HepG2 (cell line): Measurements from ENCODE around the gene ANKRD39. TPM values are rescaled to one million over a fixed set of nuclear protein-coding genes. Genes with fewer than 3 reads are reported as not detected.

Experiments used
- ATF5 ChIP-seq: sonication (generic); formaldehyde crosslinking; IDR thresholded peaks from 2 replicates; pipeline ENCODE4 v1.4.0; 2020; ENCODE audit warnings: mild to moderate bottlenecking, low read depth, missing genetic modification reagents
- CBX1 ChIP-seq: IDR thresholded peaks from one replicate; pipeline ENCODE4 v1.6.1; 2016; ENCODE audit warnings: antibody characterized with exemption, low read depth
- IRF2 ChIP-seq: IDR thresholded peaks from 2 replicates; pipeline ENCODE4 v1.6.1; 2018; ENCODE audit warnings: missing genetic modification reagents, missing compliant biosample characterization
- KMT2A ChIP-seq: sonication (generic); formaldehyde crosslinking; IDR thresholded peaks from 2 replicates; pipeline ENCODE4 v1.4.0; 2020; ENCODE audit warnings: missing genetic modification reagents
- MED1 ChIP-seq: sonication (generic); formaldehyde crosslinking; IDR thresholded peaks from 2 replicates; pipeline ENCODE4 v1.4.0; 2020; ENCODE audit warnings: missing genetic modification reagents
- MED13 ChIP-seq: sonication (generic); formaldehyde crosslinking; IDR thresholded peaks from 2 replicates; pipeline ENCODE4 v1.5.0; 2020; ENCODE audit warnings: missing genetic modification reagents
- MLLT10 ChIP-seq: sonication (generic); formaldehyde crosslinking; IDR thresholded peaks from 2 replicates; pipeline ENCODE4 v1.4.0; 2020; ENCODE audit warnings: missing genetic modification reagents
- MTA1 ChIP-seq: sonication (generic); formaldehyde crosslinking; IDR thresholded peaks from 2 replicates; pipeline ENCODE4 v1.4.0; 2020; ENCODE audit warnings: missing genetic modification reagents, mild to moderate bottlenecking, borderline replicate concordance
- RFX1 ChIP-seq: fragments of 450-650 bp; IDR thresholded peaks from 2 replicates; pipeline ENCODE4 v1.6.1; 2017
- SOX5 ChIP-seq: IDR thresholded peaks from 2 replicates; pipeline ENCODE4 v1.6.1; 2016; ENCODE audit warnings: borderline replicate concordance
- SSRP1 ChIP-seq: IDR thresholded peaks from 2 replicates; pipeline ENCODE4 v1.6.1; 2016; ENCODE audit warnings: control low read depth
- TBP ChIP-seq: sonication (generic); formaldehyde crosslinking; IDR thresholded peaks from 2 replicates; pipeline ENCODE4 v1.5.0; 2020; ENCODE audit warnings: missing genetic modification reagents
- ZFP1 ChIP-seq: IDR thresholded peaks from 2 replicates; pipeline ENCODE4 v1.6.1; 2016
- ZNF772 ChIP-seq: sonication (generic); formaldehyde crosslinking; IDR thresholded peaks from 2 replicates; pipeline ENCODE4 v1.5.0; 2020; ENCODE audit warnings: mild to moderate bottlenecking, missing genetic modification reagents
- ZNF773 ChIP-seq: sonication (generic); formaldehyde crosslinking; IDR thresholded peaks from 2 replicates; pipeline ENCODE4 v1.4.0; 2020; ENCODE audit warnings: missing genetic modification reagents, borderline replicate concordance
- polyA plus RNA-seq, 8 experiments: library from polyadenylated mRNA; depleted of rRNA in 3 of 8; stranded (reverse) in 7 of 8; unstranded in 1 of 8; fragments of >200 nt; fragmentation: Illumina TruSeq in 4 of 8; extraction: Trizol in 4 of 8; gene quantifications; 2 replicates each; pipeline versions ENCODE4 v1.2.1 to v1.2.3, GENCODE V29; 2011 to 2016; ENCODE audit warnings: low read depth in 4 of 8, missing spikeins in 1 of 8, mixed read lengths in 1 of 8; ENCODE audit not compliant: insufficient read depth in 1 of 8
- total RNA-seq, 5 experiments: library from RNA; depleted of rRNA; stranded (reverse); fragments of >200 nt; fragmentation: Illumina TruSeq; extraction: Trizol; gene quantifications; 2 replicates each; pipeline ENCODE4 v1.2.3, GENCODE V29; 2016; ENCODE audit warnings: low read depth in 1 of 5
- TF ChIP-seq, protein P1 (sequence below): sonication (generic); formaldehyde crosslinking; IDR thresholded peaks from 2 replicates; pipeline ENCODE4 v1.5.0; 2020; ENCODE audit warnings: mild to moderate bottlenecking, missing genetic modification reagents
- TF ChIP-seq, protein P2 (sequence below): IDR thresholded peaks from 2 replicates; pipeline ENCODE4 v1.6.1; 2016; ENCODE audit warnings: low read depth, missing genetic modification reagents, missing compliant biosample characterization
- TF ChIP-seq, protein P3 (sequence below): IDR thresholded peaks from 2 replicates; pipeline ENCODE4 v1.6.1; 2016; ENCODE audit warnings: missing biosample characterization, missing genetic modification reagents, low read depth
- TF ChIP-seq, protein P4 (sequence below): sonication (generic); formaldehyde crosslinking; IDR thresholded peaks from 2 replicates; pipeline ENCODE4 v1.4.0; 2020; ENCODE audit warnings: mild to moderate bottlenecking, low read depth, missing genetic modification reagents

ANKRD39 gene
- total and polyA plus RNA-seq, 2 of the 13 experiments (the other 11 are each of a cell fraction or from before 2014, with no cell fraction given): 23.2 to 24.8 TPM

GRCh38 chr2:96815326-96816126 is 42.3 kb downstream of the ANKRD39 start (continued):
- TF ChIP-seq, protein P1, sequence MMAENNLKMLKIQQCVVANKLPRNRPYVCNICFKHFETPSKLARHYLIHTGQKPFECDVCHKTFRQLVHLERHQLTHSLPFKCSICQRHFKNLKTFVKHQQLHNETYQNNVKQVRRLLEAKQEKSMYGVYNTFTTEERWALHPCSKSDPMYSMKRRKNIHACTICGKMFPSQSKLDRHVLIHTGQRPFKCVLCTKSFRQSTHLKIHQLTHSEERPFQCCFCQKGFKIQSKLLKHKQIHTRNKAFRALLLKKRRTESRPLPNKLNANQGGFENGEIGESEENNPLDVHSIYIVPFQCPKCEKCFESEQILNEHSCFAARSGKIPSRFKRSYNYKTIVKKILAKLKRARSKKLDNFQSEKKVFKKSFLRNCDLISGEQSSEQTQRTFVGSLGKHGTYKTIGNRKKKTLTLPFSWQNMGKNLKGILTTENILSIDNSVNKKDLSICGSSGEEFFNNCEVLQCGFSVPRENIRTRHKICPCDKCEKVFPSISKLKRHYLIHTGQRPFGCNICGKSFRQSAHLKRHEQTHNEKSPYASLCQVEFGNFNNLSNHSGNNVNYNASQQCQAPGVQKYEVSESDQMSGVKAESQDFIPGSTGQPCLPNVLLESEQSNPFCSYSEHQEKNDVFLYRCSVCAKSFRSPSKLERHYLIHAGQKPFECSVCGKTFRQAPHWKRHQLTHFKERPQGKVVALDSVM (CRISPR knock-in tag): peak; percentile 50; the same call in 1 of the 2 replicates
- TF ChIP-seq SOX5 (CRISPR knock-in tag): no peak
- TF ChIP-seq RFX1: no peak
- TF ChIP-seq, protein P2, sequence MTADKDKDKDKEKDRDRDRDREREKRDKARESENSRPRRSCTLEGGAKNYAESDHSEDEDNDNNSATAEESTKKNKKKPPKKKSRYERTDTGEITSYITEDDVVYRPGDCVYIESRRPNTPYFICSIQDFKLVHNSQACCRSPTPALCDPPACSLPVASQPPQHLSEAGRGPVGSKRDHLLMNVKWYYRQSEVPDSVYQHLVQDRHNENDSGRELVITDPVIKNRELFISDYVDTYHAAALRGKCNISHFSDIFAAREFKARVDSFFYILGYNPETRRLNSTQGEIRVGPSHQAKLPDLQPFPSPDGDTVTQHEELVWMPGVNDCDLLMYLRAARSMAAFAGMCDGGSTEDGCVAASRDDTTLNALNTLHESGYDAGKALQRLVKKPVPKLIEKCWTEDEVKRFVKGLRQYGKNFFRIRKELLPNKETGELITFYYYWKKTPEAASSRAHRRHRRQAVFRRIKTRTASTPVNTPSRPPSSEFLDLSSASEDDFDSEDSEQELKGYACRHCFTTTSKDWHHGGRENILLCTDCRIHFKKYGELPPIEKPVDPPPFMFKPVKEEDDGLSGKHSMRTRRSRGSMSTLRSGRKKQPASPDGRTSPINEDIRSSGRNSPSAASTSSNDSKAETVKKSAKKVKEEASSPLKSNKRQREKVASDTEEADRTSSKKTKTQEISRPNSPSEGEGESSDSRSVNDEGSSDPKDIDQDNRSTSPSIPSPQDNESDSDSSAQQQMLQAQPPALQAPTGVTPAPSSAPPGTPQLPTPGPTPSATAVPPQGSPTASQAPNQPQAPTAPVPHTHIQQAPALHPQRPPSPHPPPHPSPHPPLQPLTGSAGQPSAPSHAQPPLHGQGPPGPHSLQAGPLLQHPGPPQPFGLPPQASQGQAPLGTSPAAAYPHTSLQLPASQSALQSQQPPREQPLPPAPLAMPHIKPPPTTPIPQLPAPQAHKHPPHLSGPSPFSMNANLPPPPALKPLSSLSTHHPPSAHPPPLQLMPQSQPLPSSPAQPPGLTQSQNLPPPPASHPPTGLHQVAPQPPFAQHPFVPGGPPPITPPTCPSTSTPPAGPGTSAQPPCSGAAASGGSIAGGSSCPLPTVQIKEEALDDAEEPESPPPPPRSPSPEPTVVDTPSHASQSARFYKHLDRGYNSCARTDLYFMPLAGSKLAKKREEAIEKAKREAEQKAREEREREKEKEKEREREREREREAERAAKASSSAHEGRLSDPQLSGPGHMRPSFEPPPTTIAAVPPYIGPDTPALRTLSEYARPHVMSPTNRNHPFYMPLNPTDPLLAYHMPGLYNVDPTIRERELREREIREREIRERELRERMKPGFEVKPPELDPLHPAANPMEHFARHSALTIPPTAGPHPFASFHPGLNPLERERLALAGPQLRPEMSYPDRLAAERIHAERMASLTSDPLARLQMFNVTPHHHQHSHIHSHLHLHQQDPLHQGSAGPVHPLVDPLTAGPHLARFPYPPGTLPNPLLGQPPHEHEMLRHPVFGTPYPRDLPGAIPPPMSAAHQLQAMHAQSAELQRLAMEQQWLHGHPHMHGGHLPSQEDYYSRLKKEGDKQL (CRISPR knock-in tag): no peak
- TF ChIP-seq ZNF773 (CRISPR knock-in tag): no peak
- TF ChIP-seq, protein P3, sequence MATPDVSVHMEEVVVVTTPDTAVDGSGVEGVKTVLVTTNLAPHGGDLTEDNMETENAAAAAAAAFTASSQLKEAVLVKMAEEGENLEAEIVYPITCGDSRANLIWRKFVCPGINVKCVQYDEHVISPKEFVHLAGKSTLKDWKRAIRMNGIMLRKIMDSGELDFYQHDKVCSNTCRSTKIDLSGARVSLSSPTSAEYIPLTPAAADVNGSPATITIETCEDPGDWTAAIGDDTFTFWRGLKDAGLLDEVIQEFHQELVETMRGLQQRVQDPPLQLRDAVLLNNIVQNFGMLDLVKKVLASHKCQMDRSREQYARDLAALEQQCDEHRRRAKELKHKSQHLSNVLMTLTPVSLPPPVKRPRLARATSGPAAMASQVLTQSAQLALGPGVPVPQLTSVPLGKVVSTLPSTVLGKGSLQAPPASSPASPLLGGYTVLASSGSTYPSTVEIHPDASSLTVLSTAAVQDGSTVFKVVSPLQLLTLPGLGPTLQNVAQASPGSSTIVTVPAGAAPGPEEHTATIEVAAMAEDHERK: no peak
- peak; percentile 76 for TF ChIP-seq KMT2A (CRISPR knock-in tag)
- peak; percentile 57; the same call in 1 of the 2 replicates for TF ChIP-seq ATF5 (CRISPR knock-in tag)
- no peak for TF ChIP-seq MLLT10 (CRISPR knock-in tag)
- no peak for TF ChIP-seq IRF2
- TF ChIP-seq TBP (CRISPR knock-in tag): no peak
- no peak for TF ChIP-seq CBX1
- TF ChIP-seq ZNF772: no peak; the same call in 1 of the 2 replicates
- TF ChIP-seq, protein P4, sequence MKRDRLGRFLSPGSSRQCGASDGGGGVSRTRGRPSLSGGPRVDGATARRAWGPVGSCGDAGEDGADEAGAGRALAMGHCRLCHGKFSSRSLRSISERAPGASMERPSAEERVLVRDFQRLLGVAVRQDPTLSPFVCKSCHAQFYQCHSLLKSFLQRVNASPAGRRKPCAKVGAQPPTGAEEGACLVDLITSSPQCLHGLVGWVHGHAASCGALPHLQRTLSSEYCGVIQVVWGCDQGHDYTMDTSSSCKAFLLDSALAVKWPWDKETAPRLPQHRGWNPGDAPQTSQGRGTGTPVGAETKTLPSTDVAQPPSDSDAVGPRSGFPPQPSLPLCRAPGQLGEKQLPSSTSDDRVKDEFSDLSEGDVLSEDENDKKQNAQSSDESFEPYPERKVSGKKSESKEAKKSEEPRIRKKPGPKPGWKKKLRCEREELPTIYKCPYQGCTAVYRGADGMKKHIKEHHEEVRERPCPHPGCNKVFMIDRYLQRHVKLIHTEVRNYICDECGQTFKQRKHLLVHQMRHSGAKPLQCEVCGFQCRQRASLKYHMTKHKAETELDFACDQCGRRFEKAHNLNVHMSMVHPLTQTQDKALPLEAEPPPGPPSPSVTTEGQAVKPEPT (CRISPR knock-in tag): peak; percentile 52; the same call in 1 of the 2 replicates
- TF ChIP-seq MED13 (CRISPR knock-in tag): no peak
- TF ChIP-seq MTA1 (CRISPR knock-in tag): peak; percentile 79; the same call in 1 of the 2 replicates
- no peak; the same call in 1 of the 2 replicates for TF ChIP-seq MED1 (CRISPR knock-in tag)
- no peak for TF ChIP-seq SSRP1 (CRISPR knock-in tag)
- TF ChIP-seq ZFP1 (CRISPR knock-in tag): no peak
